ENCODE data around the gene DPYSL4. TPM values are rescaled to one million over a fixed set of nuclear protein-coding genes. Genes with fewer than 3 reads are reported as not detected.

The DPYSL4 gene
- total and polyA plus RNA-seq, 2 experiments from 2014 or later: 2.1 to 4.1 TPM

DNA sequence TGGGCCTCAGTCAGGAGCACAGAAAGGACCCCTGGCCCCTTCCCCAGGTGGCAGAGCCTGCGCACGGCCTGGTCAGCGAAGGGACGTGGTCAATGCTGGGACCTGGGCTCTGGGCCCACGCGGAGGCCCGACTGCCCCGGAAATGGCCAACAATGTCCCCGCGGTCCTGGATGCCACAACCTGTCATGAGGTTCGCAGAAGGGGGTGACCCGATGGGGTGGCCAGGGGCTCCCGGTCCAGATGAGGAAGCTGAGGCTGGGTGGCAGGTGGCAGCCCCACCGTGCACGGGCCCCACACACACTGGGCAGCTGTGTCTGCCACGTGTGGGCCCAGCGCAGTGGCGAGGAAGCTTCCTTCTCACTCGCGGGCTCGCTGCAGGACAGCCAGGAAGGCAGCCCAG, 49.4 kb downstream of the DPYSL4 start:
- H3K4me2 ChIP-seq: no peak overlapping the region
- TF ChIP-seq, protein P1, sequence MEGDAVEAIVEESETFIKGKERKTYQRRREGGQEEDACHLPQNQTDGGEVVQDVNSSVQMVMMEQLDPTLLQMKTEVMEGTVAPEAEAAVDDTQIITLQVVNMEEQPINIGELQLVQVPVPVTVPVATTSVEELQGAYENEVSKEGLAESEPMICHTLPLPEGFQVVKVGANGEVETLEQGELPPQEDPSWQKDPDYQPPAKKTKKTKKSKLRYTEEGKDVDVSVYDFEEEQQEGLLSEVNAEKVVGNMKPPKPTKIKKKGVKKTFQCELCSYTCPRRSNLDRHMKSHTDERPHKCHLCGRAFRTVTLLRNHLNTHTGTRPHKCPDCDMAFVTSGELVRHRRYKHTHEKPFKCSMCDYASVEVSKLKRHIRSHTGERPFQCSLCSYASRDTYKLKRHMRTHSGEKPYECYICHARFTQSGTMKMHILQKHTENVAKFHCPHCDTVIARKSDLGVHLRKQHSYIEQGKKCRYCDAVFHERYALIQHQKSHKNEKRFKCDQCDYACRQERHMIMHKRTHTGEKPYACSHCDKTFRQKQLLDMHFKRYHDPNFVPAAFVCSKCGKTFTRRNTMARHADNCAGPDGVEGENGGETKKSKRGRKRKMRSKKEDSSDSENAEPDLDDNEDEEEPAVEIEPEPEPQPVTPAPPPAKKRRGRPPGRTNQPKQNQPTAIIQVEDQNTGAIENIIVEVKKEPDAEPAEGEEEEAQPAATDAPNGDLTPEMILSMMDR (IDR thresholded peaks at IDR 0.05; ENCODE audit: poor library complexity): no peak
- TF ChIP-seq EZH2phosphoT487 (IDR thresholded peaks at IDR 0.05; ENCODE audit: low read depth, severe bottlenecking, unreplicated experiment) (no peak), EZH2 (IDR thresholded peaks at IDR 0.05; ENCODE audit: borderline replicate concordance) (no peak)
- no peak for DNase-seq (ENCODE audit: low spot score)

DNA sequence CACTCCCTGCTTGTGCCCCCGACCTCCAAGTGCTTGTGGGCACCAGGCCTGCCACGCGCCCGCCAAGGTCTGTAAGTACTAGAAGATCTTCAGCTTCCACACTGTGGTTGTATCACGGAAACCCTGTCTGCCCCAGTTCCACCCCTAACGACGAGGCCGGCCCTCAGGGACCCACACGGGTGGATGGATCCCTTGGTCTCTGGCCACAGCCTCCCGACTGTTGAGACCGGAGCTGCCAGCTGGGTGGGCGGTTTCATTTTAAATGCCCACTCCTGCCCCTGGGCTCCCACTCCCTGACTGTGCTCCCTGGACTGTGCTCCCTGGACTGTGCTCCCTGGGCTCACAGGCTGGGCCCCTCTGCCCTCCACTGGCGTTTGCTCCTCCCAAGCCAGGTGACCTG, 50.1 kb downstream of the DPYSL4 start:
- DNase-seq (ENCODE audit: low spot score): no peak
- 90% methylated on average over 13 of the region's 13 CpGs for WGBS (ENCODE audit: low lambda C conversion rate, missing lambda C conversion rate)
- no peaks in the 10 kb centered on the region for H3K9me2 ChIP-seq (replicated peaks; ENCODE audit: insufficient read depth)
- no peaks in the 10 kb centered on the region for H3K4me1 ChIP-seq (ENCODE audit: insufficient read depth)
- no peaks in the 10 kb centered on the region for H3K27me3 ChIP-seq
- H3K36me3 ChIP-seq (replicated peaks; ENCODE audit: insufficient read depth, low read depth): no peaks in the 10 kb centered on the region
- no peak overlapping the region for H3K4me3 ChIP-seq
- H3K4me2 ChIP-seq: no peak overlapping the region
- no peaks in the 10 kb centered on the region for H3K79me2 ChIP-seq
- no peaks in the 10 kb centered on the region for H4K20me1 ChIP-seq (ENCODE audit: insufficient read depth, poor library complexity, severe bottlenecking)
- no peak for TF ChIP-seq EZH2 (IDR thresholded peaks at IDR 0.05; ENCODE audit: borderline replicate concordance)
- no peak for TF ChIP-seq EZH2phosphoT487 (IDR thresholded peaks at IDR 0.05; ENCODE audit: low read depth, severe bottlenecking, unreplicated experiment)
- TF ChIP-seq, protein P1 (IDR thresholded peaks at IDR 0.05; ENCODE audit: poor library complexity): no peak
- H2AFZ ChIP-seq: no peak overlapping the region
- H3K27ac ChIP-seq: no peak overlapping the region
- H3K9me3 ChIP-seq (ENCODE audit: low read depth): no peaks in the 10 kb centered on the region

More for the DNA sequence above, 49.4 kb downstream of the DPYSL4 start:
- H3K9me3 ChIP-seq (ENCODE audit: low read depth): no peaks in the 10 kb centered on the region
- H3K27me3 ChIP-seq: no peaks in the 10 kb centered on the region
- H3K36me3 ChIP-seq (replicated peaks; ENCODE audit: insufficient read depth, low read depth): no peaks in the 10 kb centered on the region
- no peaks in the 10 kb centered on the region for H4K20me1 ChIP-seq (ENCODE audit: insufficient read depth, poor library complexity, severe bottlenecking)
- H3K9me2 ChIP-seq (replicated peaks; ENCODE audit: insufficient read depth): no peaks in the 10 kb centered on the region
- no peak overlapping the region for H3K4me3 ChIP-seq
- no peaks in the 10 kb centered on the region for H3K79me2 ChIP-seq
- WGBS (ENCODE audit: low lambda C conversion rate, missing lambda C conversion rate): 96% methylated on average over 21 of the region's 21 CpGs
- no peak overlapping the region for H2AFZ ChIP-seq
- H3K27ac ChIP-seq: no peak overlapping the region
- H3K4me1 ChIP-seq (ENCODE audit: insufficient read depth): no peaks in the 10 kb centered on the region

DNA sequence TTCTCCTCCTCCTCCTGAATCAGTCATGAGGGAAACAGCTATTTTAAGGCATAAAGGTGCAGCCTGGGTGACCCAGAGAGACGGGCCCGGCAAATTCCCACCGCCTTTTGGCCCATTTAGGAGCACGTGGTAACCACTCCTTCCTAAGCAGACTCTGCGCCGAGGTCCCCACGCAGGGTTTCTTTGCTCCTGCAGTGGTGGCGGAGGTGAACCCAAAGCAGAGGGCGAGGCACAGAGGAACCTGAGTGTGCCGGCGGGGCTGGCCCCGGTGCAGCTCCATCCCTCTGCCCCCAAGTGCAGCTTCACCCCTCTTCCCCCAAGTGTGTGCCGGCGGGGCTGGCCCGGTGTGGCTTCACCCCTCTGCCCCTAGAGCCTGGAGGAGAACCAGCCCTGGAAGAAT, 50.6 kb downstream of the DPYSL4 start:
- H3K9me2 ChIP-seq (replicated peaks; ENCODE audit: insufficient read depth): no peaks in the 10 kb centered on the region
- TF ChIP-seq EZH2 (IDR thresholded peaks at IDR 0.05; ENCODE audit: borderline replicate concordance) (no peak), EZH2phosphoT487 (IDR thresholded peaks at IDR 0.05; ENCODE audit: low read depth, severe bottlenecking, unreplicated experiment) (no peak)
- TF ChIP-seq, protein P1 (IDR thresholded peaks at IDR 0.05; ENCODE audit: poor library complexity): no peak

DNA sequence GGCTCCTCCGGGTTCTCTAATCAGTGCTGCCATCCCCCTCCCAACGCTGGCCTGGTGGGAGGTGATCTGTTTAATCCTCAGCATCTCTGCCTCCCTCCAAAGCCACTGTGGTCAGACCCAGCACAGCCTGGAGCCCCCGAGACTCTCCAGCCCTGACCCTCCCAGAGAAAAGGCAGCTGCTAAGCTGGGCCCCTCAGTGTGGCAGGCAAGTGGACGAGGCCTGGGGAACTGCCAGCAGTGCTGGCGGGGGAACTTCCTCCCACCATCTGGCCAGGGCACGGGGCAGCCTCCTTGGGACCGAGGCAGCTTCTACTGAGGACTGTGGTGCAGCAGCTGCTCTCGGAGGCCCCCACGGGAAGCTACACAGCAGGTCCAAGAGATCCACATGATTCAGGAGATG, 51.1 kb downstream of the DPYSL4 start:
- H3K79me2 ChIP-seq: no peaks in the 10 kb centered on the region
- 52% methylated on average over 9 of the region's 9 CpGs for WGBS (ENCODE audit: low lambda C conversion rate, missing lambda C conversion rate)

More for the DNA sequence above, 50.6 kb downstream of the DPYSL4 start:
- H3K36me3 ChIP-seq (replicated peaks; ENCODE audit: insufficient read depth, low read depth): no peaks in the 10 kb centered on the region
- no peaks in the 10 kb centered on the region for H3K79me2 ChIP-seq
- H2AFZ ChIP-seq: no peak overlapping the region
- H3K27me3 ChIP-seq: no peaks in the 10 kb centered on the region
- 98% methylated on average over 9 of the region's 15 CpGs for WGBS (ENCODE audit: low lambda C conversion rate, missing lambda C conversion rate)
- no peaks in the 10 kb centered on the region for H4K20me1 ChIP-seq (ENCODE audit: insufficient read depth, poor library complexity, severe bottlenecking)
- no peaks in the 10 kb centered on the region for H3K4me1 ChIP-seq (ENCODE audit: insufficient read depth)
- no peak overlapping the region for H3K4me3 ChIP-seq
- H3K9me3 ChIP-seq (ENCODE audit: low read depth): no peaks in the 10 kb centered on the region
- no peak overlapping the region for H3K4me2 ChIP-seq
- H3K27ac ChIP-seq: no peak overlapping the region
- no peak for DNase-seq (ENCODE audit: low spot score)

More for the DNA sequence above, 51.1 kb downstream of the DPYSL4 start:
- Histone ChIP-seq H3K4me2 (no peak overlapping the region), H3K27ac (no peak overlapping the region), H3K9me3 (ENCODE audit: low read depth) (no peaks in the 10 kb centered on the region), H3K36me3 (replicated peaks; ENCODE audit: insufficient read depth, low read depth) (no peaks in the 10 kb centered on the region), H4K20me1 (ENCODE audit: insufficient read depth, poor library complexity, severe bottlenecking) (no peaks in the 10 kb centered on the region), H3K4me3 (no peak overlapping the region), H3K9me2 (replicated peaks; ENCODE audit: insufficient read depth) (no peaks in the 10 kb centered on the region), H2AFZ (no peak overlapping the region), H3K27me3 (no peaks in the 10 kb centered on the region), H3K4me1 (ENCODE audit: insufficient read depth) (no peaks in the 10 kb centered on the region)
- TF ChIP-seq EZH2 (IDR thresholded peaks at IDR 0.05; ENCODE audit: borderline replicate concordance): no peak
- TF ChIP-seq EZH2phosphoT487 (IDR thresholded peaks at IDR 0.05; ENCODE audit: low read depth, severe bottlenecking, unreplicated experiment): no peak
- TF ChIP-seq, protein P1 (IDR thresholded peaks at IDR 0.05; ENCODE audit: poor library complexity): no peak
- DNase-seq (ENCODE audit: low spot score): no peak

Data from hepatocyte (in vitro differentiated cells).